DOHH2 (cell line): ENCODE results near the gene STIM2.

Source experiments
- CTCF ChIP-seq: fragments of 200-600 bp; sonication (generic); IDR thresholded peaks from one replicate; pipeline ENCODE4 v1.5.1; 2014; ENCODE audit warnings: antibody characterized with exemption, mild to moderate bottlenecking, low read depth, low read length; ENCODE audit not compliant: poor library complexity, severe bottlenecking
- EZH2phosphoT487 ChIP-seq: fragments of 200-600 bp; sonication (generic); IDR thresholded peaks from 2 replicates; pipeline ENCODE4 v1.6.1; 2017; ENCODE audit warnings: borderline replicate concordance, mild to moderate bottlenecking, antibody characterized with exemption, low read length, moderate library complexity, mixed read lengths

- TF ChIP-seq CTCF (no peak), EZH2phosphoT487 (no peak)
Observed at GRCh38 chr4:26987191-26987590, 126.5 kb downstream of the STIM2 start.
